H9 (cell line): Measurements from ENCODE around the gene PEX26. TPM values are rescaled to one million over a fixed set of nuclear protein-coding genes. Genes with fewer than 3 reads are reported as not detected.

Experiments
- DNase-seq: peaks from one replicate; pipeline ENCODE4 v3.0.0-alpha.2; 2017
- H2AFZ ChIP-seq: one replicate; pipeline ENCODE4 v1.6.1; 2013; ENCODE audit warnings: mild to moderate bottlenecking, low read length, control low read depth, moderate library complexity
- H2AK5ac ChIP-seq: 2 replicates; pipeline ENCODE4 v1.6.1; 2013; ENCODE audit warnings: low read length, control low read depth, mixed read lengths; ENCODE audit not compliant: insufficient read length
- H2BK120ac ChIP-seq: one replicate; pipeline ENCODE4 v1.6.1; 2013; ENCODE audit warnings: low read depth, mild to moderate bottlenecking, low read length, control low read depth, inconsistent platforms; ENCODE audit not compliant: poor library complexity, severe bottlenecking
- H2BK12ac ChIP-seq: 2 replicates; pipeline ENCODE4 v1.6.1; 2013; ENCODE audit warnings: low read length, control low read depth, mixed read lengths, low read depth; ENCODE audit not compliant: insufficient read length
- H2BK15ac ChIP-seq: 2 replicates; pipeline ENCODE4 v1.6.1; 2013; ENCODE audit warnings: low read depth, low read length, control low read depth
- H2BK20ac ChIP-seq: one replicate; pipeline ENCODE4 v1.6.1; 2013; ENCODE audit warnings: low read depth, mild to moderate bottlenecking, low read length, control low read depth, inconsistent platforms; ENCODE audit not compliant: poor library complexity, severe bottlenecking
- H2BK5ac ChIP-seq: 2 replicates; pipeline ENCODE4 v1.6.1; 2013; ENCODE audit warnings: low read length, control low read depth, mixed read lengths; ENCODE audit not compliant: insufficient read length
- H3K14ac ChIP-seq: 2 replicates; pipeline ENCODE4 v1.6.1; 2013; ENCODE audit warnings: low read length, control low read depth; ENCODE audit not compliant: insufficient read depth
- H3K18ac ChIP-seq: 2 replicates; pipeline ENCODE4 v1.6.1; 2013; ENCODE audit warnings: low read depth, mild to moderate bottlenecking, mixed read lengths, low read length, control low read depth; ENCODE audit not compliant: insufficient read length
- H3K23ac ChIP-seq: 2 replicates; pipeline ENCODE4 v1.6.1; 2013; ENCODE audit warnings: low read length, control low read depth, mixed read lengths, low read depth; ENCODE audit not compliant: insufficient read length
- H3K23me2 ChIP-seq: 2 replicates; pipeline ENCODE4 v1.6.1; 2013; ENCODE audit warnings: low read depth, mild to moderate bottlenecking, mixed read lengths, low read length, control low read depth; ENCODE audit not compliant: insufficient read length, poor library complexity, severe bottlenecking
- H3K27ac ChIP-seq: 2 replicates; pipeline ENCODE4 v1.5.1; 2013; ENCODE audit warnings: low read length, control low read depth, mixed read lengths, low read depth; ENCODE audit not compliant: insufficient read length
- H3K27me3 ChIP-seq: 2 replicates; pipeline ENCODE4 v1.6.1; 2013; ENCODE audit warnings: low read length, control low read depth, inconsistent platforms; ENCODE audit not compliant: insufficient read depth
- H3K4ac ChIP-seq: 2 replicates; pipeline ENCODE4 v1.6.1; 2013; ENCODE audit warnings: low read depth, mild to moderate bottlenecking, control low read depth, inconsistent platforms, low read length, moderate library complexity
- H3K4me1 ChIP-seq: 2 replicates; pipeline ENCODE4 v1.6.1; 2013; ENCODE audit warnings: low read length, control low read depth, inconsistent platforms; ENCODE audit not compliant: insufficient read depth
- H3K4me2 ChIP-seq: 2 replicates; pipeline ENCODE4 v1.6.1; 2013; ENCODE audit warnings: low read length, control low read depth, mixed read lengths; ENCODE audit not compliant: insufficient read length, insufficient read depth
- H3K56ac ChIP-seq: 2 replicates; pipeline ENCODE4 v1.6.1; 2013; ENCODE audit warnings: low read depth, mild to moderate bottlenecking, mixed read lengths, low read length, control low read depth; ENCODE audit not compliant: insufficient read length
- H3K79me1 ChIP-seq: 2 replicates; pipeline ENCODE4 v1.6.1; 2013; ENCODE audit warnings: low read depth, mild to moderate bottlenecking, moderate library complexity, low read length, control low read depth, inconsistent platforms; ENCODE audit not compliant: insufficient read depth, poor library complexity, severe bottlenecking
- H3K79me2 ChIP-seq: 2 replicates; pipeline ENCODE4 v1.6.1; 2013; ENCODE audit warnings: low read length, control low read depth, inconsistent platforms; ENCODE audit not compliant: insufficient read depth
- H3K9ac ChIP-seq: 2 replicates; pipeline ENCODE4 v1.6.1; 2013; ENCODE audit warnings: low read length, control low read depth, mixed read lengths; ENCODE audit not compliant: insufficient read length; ENCODE audit errors: extremely low read depth
- H3K9me3 ChIP-seq: one replicate; pipeline ENCODE4 v1.6.1; 2013; ENCODE audit warnings: low read depth, low read length, inconsistent platforms; ENCODE audit not compliant: control insufficient read depth
- H3T11ph ChIP-seq: one replicate; pipeline ENCODE4 v1.6.1; 2013; ENCODE audit warnings: mild to moderate bottlenecking, low read length, control low read depth, inconsistent platforms
- H4K20me1 ChIP-seq: one replicate; pipeline ENCODE4 v1.6.1; 2013; ENCODE audit not compliant: control insufficient read depth, insufficient read length, insufficient read depth
- H4K5ac ChIP-seq: 2 replicates; pipeline ENCODE4 v1.6.1; 2013; ENCODE audit warnings: low read depth, mild to moderate bottlenecking, mixed read lengths, low read length, control low read depth; ENCODE audit not compliant: insufficient read length
- H4K8ac ChIP-seq: replicated peaks from 2 replicates; pipeline ENCODE4 v1.6.1; 2013; ENCODE audit warnings: low read length, control low read depth, mixed read lengths, low read depth; ENCODE audit not compliant: insufficient read length
- H4K91ac ChIP-seq: 2 replicates; pipeline ENCODE4 v1.6.1; 2013; ENCODE audit warnings: low read depth, mild to moderate bottlenecking, moderate library complexity, mixed read lengths, low read length, control low read depth; ENCODE audit not compliant: insufficient read length
- H3K27ac Mint-ChIP-seq, 3 experiments: 2 replicates in 2 of 3; 3 replicates in 1 of 3; pipeline ENCODE4 v1.8.0; 2020 to 2021; ENCODE audit warnings: mixed read lengths in 3 of 3, mild to moderate bottlenecking in 1 of 3, moderate library complexity in 1 of 3
- H3K27me3 Mint-ChIP-seq: 2 replicates; pipeline ENCODE4 v1.8.0; 2021; ENCODE audit warnings: low read depth, mild to moderate bottlenecking, moderate library complexity, mixed read lengths
- H3K36me3 Mint-ChIP-seq, 3 experiments: 2 replicates in 2 of 3; 3 replicates in 1 of 3; pipeline ENCODE4 v1.8.0; 2020 to 2021; ENCODE audit warnings: low read depth in 3 of 3, mixed read lengths in 3 of 3; ENCODE audit not compliant: insufficient read depth in 1 of 3
- H3K4me1 Mint-ChIP-seq, 2 experiments: 2 replicates each; pipeline ENCODE4 v1.8.0; 2020; ENCODE audit warnings: mixed read lengths in 2 of 2
- H3K4me3 Mint-ChIP-seq, 2 experiments: 2 replicates in 1 of 2; 3 replicates in 1 of 2; pipeline ENCODE4 v1.8.0; 2020 to 2021; ENCODE audit warnings: mild to moderate bottlenecking in 2 of 2, mixed read lengths in 2 of 2, moderate library complexity in 1 of 2
- H3K9me3 Mint-ChIP-seq, 2 experiments: 2 replicates in 1 of 2; 3 replicates in 1 of 2; pipeline ENCODE4 v1.8.0; 2020; ENCODE audit warnings: mild to moderate bottlenecking in 2 of 2, mixed read lengths in 2 of 2, moderate library complexity in 1 of 2
- WGBS: extraction: QIAGEN DNeasy Blood & Tissue Kit; methylation state at CpG from one replicate; pipeline ENCODE4 v1.1.7; 2013; ENCODE audit warnings: missing lambda C conversion rate, low lambda C conversion rate, mixed read lengths; ENCODE audit not compliant: insufficient read length; ENCODE audit errors: extremely low coverage; 5-methylcytosine and 5-hydroxymethylcytosine counted together
- total RNA-seq: library from RNA; stranded (reverse); gene quantifications from 2 replicates; pipeline ENCODE4 v1.2.1, GENCODE V29; 2021
- TF ChIP-seq, protein P1 (sequence below): fragments of 200-600 bp; sonication (generic); conservative IDR thresholded peaks from 3 replicates; pipeline ENCODE4 v1.8.0; 2021; ENCODE audit warnings: antibody characterized with exemption, mild to moderate bottlenecking

PEX26 gene
- total RNA-seq, 1 experiment from 2014 or later, result 35.4 TPM

DNA sequence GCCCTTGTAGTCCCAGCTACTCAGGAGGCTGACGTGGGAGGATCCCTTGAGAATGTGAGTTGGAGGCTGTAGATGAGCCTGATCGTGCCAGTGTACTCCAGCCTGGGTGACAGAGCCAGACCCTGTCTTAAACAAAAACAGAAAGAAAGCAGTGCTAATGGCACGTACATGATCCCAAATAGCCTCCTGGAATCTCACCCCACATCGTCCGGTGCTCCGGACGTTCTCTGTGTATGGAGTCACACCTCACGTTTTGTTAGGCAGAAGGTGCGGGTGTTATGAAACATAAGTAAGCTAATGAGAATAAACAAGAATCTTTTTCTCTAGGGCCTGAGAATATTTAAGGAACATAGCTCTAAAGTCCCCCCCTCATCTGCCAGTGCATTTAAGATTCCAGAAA lies 29.7 kb upstream of the PEX26 start:
- H3K27me3 Mint-ChIP-seq, result peaks cover 15% of the 10 kb centered on the region
- Histone ChIP-seq H3K23me2 (no peaks in the 10 kb centered on the region), H2AFZ (no peak overlapping the region), H3K79me1 (no peaks in the 10 kb centered on the region), H3K56ac (no peak overlapping the region), H3K4ac (no peak overlapping the region), H2AK5ac (no peak overlapping the region), H3K27me3 (no peaks in the 10 kb centered on the region), H3K4me2 (no peak overlapping the region), H4K91ac (no peak overlapping the region), H2BK5ac (no peak overlapping the region), H3K9me3 (no peaks in the 10 kb centered on the region), H2BK12ac (no peak overlapping the region), H3K4me1 (no peaks in the 10 kb centered on the region), H3T11ph (no peak overlapping the region), H3K18ac (no peak overlapping the region), H3K23ac (no peak overlapping the region), H3K14ac (no peak overlapping the region), H4K20me1 (no peaks in the 10 kb centered on the region), H4K5ac (no peak overlapping the region), H2BK20ac (no peak overlapping the region), H3K9ac (no peak overlapping the region), H2BK120ac (no peak overlapping the region), H2BK15ac (no peak overlapping the region), H3K79me2 (no peaks in the 10 kb centered on the region), H4K8ac (no peak overlapping the region), H3K27ac (no peak overlapping the region)
- H3K27ac Mint-ChIP-seq, result no peak overlapping the region
- no CpG with 5 or more reads among the region's 9 CpGs for WGBS
- DNase-seq, result no peak
- H3K9me3 Mint-ChIP-seq, result no peaks in the 10 kb centered on the region
- H3K4me3 Mint-ChIP-seq, result no peak overlapping the region
- peaks cover 0 to 2% of the 10 kb centered on the region in 2 experiments; a peak in 1 of 4 replicates for H3K4me1 Mint-ChIP-seq
- TF ChIP-seq, protein P1, sequence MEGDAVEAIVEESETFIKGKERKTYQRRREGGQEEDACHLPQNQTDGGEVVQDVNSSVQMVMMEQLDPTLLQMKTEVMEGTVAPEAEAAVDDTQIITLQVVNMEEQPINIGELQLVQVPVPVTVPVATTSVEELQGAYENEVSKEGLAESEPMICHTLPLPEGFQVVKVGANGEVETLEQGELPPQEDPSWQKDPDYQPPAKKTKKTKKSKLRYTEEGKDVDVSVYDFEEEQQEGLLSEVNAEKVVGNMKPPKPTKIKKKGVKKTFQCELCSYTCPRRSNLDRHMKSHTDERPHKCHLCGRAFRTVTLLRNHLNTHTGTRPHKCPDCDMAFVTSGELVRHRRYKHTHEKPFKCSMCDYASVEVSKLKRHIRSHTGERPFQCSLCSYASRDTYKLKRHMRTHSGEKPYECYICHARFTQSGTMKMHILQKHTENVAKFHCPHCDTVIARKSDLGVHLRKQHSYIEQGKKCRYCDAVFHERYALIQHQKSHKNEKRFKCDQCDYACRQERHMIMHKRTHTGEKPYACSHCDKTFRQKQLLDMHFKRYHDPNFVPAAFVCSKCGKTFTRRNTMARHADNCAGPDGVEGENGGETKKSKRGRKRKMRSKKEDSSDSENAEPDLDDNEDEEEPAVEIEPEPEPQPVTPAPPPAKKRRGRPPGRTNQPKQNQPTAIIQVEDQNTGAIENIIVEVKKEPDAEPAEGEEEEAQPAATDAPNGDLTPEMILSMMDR, result no peak
- no peaks in the 10 kb centered on the region; a peak in 1 of 7 replicates for H3K36me3 Mint-ChIP-seq
